H9 (cell line): Measurements from ENCODE around the gene GREB1L. TPM values are rescaled to one million over a fixed set of nuclear protein-coding genes. Genes with fewer than 3 reads are reported as not detected.

Experiments
- DNase-seq: peaks from one replicate; pipeline ENCODE4 v3.0.0-alpha.2; 2017
- H2AFZ ChIP-seq: one replicate; pipeline ENCODE4 v1.6.1; 2013; ENCODE audit warnings: mild to moderate bottlenecking, low read length, control low read depth, moderate library complexity
- H2AK5ac ChIP-seq: 2 replicates; pipeline ENCODE4 v1.6.1; 2013; ENCODE audit warnings: low read length, control low read depth, mixed read lengths; ENCODE audit not compliant: insufficient read length
- H2BK120ac ChIP-seq: one replicate; pipeline ENCODE4 v1.6.1; 2013; ENCODE audit warnings: low read depth, mild to moderate bottlenecking, low read length, control low read depth, inconsistent platforms; ENCODE audit not compliant: poor library complexity, severe bottlenecking
- H2BK12ac ChIP-seq: 2 replicates; pipeline ENCODE4 v1.6.1; 2013; ENCODE audit warnings: low read length, control low read depth, mixed read lengths, low read depth; ENCODE audit not compliant: insufficient read length
- H2BK15ac ChIP-seq: 2 replicates; pipeline ENCODE4 v1.6.1; 2013; ENCODE audit warnings: low read depth, low read length, control low read depth
- H2BK20ac ChIP-seq: one replicate; pipeline ENCODE4 v1.6.1; 2013; ENCODE audit warnings: low read depth, mild to moderate bottlenecking, low read length, control low read depth, inconsistent platforms; ENCODE audit not compliant: poor library complexity, severe bottlenecking
- H2BK5ac ChIP-seq: 2 replicates; pipeline ENCODE4 v1.6.1; 2013; ENCODE audit warnings: low read length, control low read depth, mixed read lengths; ENCODE audit not compliant: insufficient read length
- H3K14ac ChIP-seq: 2 replicates; pipeline ENCODE4 v1.6.1; 2013; ENCODE audit warnings: low read length, control low read depth; ENCODE audit not compliant: insufficient read depth
- H3K18ac ChIP-seq: 2 replicates; pipeline ENCODE4 v1.6.1; 2013; ENCODE audit warnings: low read depth, mild to moderate bottlenecking, mixed read lengths, low read length, control low read depth; ENCODE audit not compliant: insufficient read length
- H3K23ac ChIP-seq: 2 replicates; pipeline ENCODE4 v1.6.1; 2013; ENCODE audit warnings: low read length, control low read depth, mixed read lengths, low read depth; ENCODE audit not compliant: insufficient read length
- H3K23me2 ChIP-seq: 2 replicates; pipeline ENCODE4 v1.6.1; 2013; ENCODE audit warnings: low read depth, mild to moderate bottlenecking, mixed read lengths, low read length, control low read depth; ENCODE audit not compliant: insufficient read length, poor library complexity, severe bottlenecking
- H3K27ac ChIP-seq: 2 replicates; pipeline ENCODE4 v1.5.1; 2013; ENCODE audit warnings: low read length, control low read depth, mixed read lengths, low read depth; ENCODE audit not compliant: insufficient read length
- H3K27me3 ChIP-seq: 2 replicates; pipeline ENCODE4 v1.6.1; 2013; ENCODE audit warnings: low read length, control low read depth, inconsistent platforms; ENCODE audit not compliant: insufficient read depth
- H3K4ac ChIP-seq: 2 replicates; pipeline ENCODE4 v1.6.1; 2013; ENCODE audit warnings: low read depth, mild to moderate bottlenecking, control low read depth, inconsistent platforms, low read length, moderate library complexity
- H3K4me1 ChIP-seq: 2 replicates; pipeline ENCODE4 v1.6.1; 2013; ENCODE audit warnings: low read length, control low read depth, inconsistent platforms; ENCODE audit not compliant: insufficient read depth
- H3K4me2 ChIP-seq: 2 replicates; pipeline ENCODE4 v1.6.1; 2013; ENCODE audit warnings: low read length, control low read depth, mixed read lengths; ENCODE audit not compliant: insufficient read length, insufficient read depth
- H3K56ac ChIP-seq: 2 replicates; pipeline ENCODE4 v1.6.1; 2013; ENCODE audit warnings: low read depth, mild to moderate bottlenecking, mixed read lengths, low read length, control low read depth; ENCODE audit not compliant: insufficient read length
- H3K79me1 ChIP-seq: 2 replicates; pipeline ENCODE4 v1.6.1; 2013; ENCODE audit warnings: low read depth, mild to moderate bottlenecking, moderate library complexity, low read length, control low read depth, inconsistent platforms; ENCODE audit not compliant: insufficient read depth, poor library complexity, severe bottlenecking
- H3K79me2 ChIP-seq: 2 replicates; pipeline ENCODE4 v1.6.1; 2013; ENCODE audit warnings: low read length, control low read depth, inconsistent platforms; ENCODE audit not compliant: insufficient read depth
- H3K9ac ChIP-seq: 2 replicates; pipeline ENCODE4 v1.6.1; 2013; ENCODE audit warnings: low read length, control low read depth, mixed read lengths; ENCODE audit not compliant: insufficient read length; ENCODE audit errors: extremely low read depth
- H3K9me3 ChIP-seq: one replicate; pipeline ENCODE4 v1.6.1; 2013; ENCODE audit warnings: low read depth, low read length, inconsistent platforms; ENCODE audit not compliant: control insufficient read depth
- H3T11ph ChIP-seq: one replicate; pipeline ENCODE4 v1.6.1; 2013; ENCODE audit warnings: mild to moderate bottlenecking, low read length, control low read depth, inconsistent platforms
- H4K20me1 ChIP-seq: one replicate; pipeline ENCODE4 v1.6.1; 2013; ENCODE audit not compliant: control insufficient read depth, insufficient read length, insufficient read depth
- H4K5ac ChIP-seq: 2 replicates; pipeline ENCODE4 v1.6.1; 2013; ENCODE audit warnings: low read depth, mild to moderate bottlenecking, mixed read lengths, low read length, control low read depth; ENCODE audit not compliant: insufficient read length
- H4K8ac ChIP-seq: replicated peaks from 2 replicates; pipeline ENCODE4 v1.6.1; 2013; ENCODE audit warnings: low read length, control low read depth, mixed read lengths, low read depth; ENCODE audit not compliant: insufficient read length
- H4K91ac ChIP-seq: 2 replicates; pipeline ENCODE4 v1.6.1; 2013; ENCODE audit warnings: low read depth, mild to moderate bottlenecking, moderate library complexity, mixed read lengths, low read length, control low read depth; ENCODE audit not compliant: insufficient read length
- H3K27ac Mint-ChIP-seq, 3 experiments: 2 replicates in 2 of 3; 3 replicates in 1 of 3; pipeline ENCODE4 v1.8.0; 2020 to 2021; ENCODE audit warnings: mixed read lengths in 3 of 3, mild to moderate bottlenecking in 1 of 3, moderate library complexity in 1 of 3
- H3K27me3 Mint-ChIP-seq: 2 replicates; pipeline ENCODE4 v1.8.0; 2021; ENCODE audit warnings: low read depth, mild to moderate bottlenecking, moderate library complexity, mixed read lengths
- H3K36me3 Mint-ChIP-seq, 3 experiments: 2 replicates in 2 of 3; 3 replicates in 1 of 3; pipeline ENCODE4 v1.8.0; 2020 to 2021; ENCODE audit warnings: low read depth in 3 of 3, mixed read lengths in 3 of 3; ENCODE audit not compliant: insufficient read depth in 1 of 3
- H3K4me1 Mint-ChIP-seq, 2 experiments: 2 replicates each; pipeline ENCODE4 v1.8.0; 2020; ENCODE audit warnings: mixed read lengths in 2 of 2
- H3K4me3 Mint-ChIP-seq, 2 experiments: 2 replicates in 1 of 2; 3 replicates in 1 of 2; pipeline ENCODE4 v1.8.0; 2020 to 2021; ENCODE audit warnings: mild to moderate bottlenecking in 2 of 2, mixed read lengths in 2 of 2, moderate library complexity in 1 of 2
- H3K9me3 Mint-ChIP-seq, 2 experiments: 2 replicates in 1 of 2; 3 replicates in 1 of 2; pipeline ENCODE4 v1.8.0; 2020; ENCODE audit warnings: mild to moderate bottlenecking in 2 of 2, mixed read lengths in 2 of 2, moderate library complexity in 1 of 2
- WGBS: extraction: QIAGEN DNeasy Blood & Tissue Kit; methylation state at CpG from one replicate; pipeline ENCODE4 v1.1.7; 2013; ENCODE audit warnings: missing lambda C conversion rate, low lambda C conversion rate, mixed read lengths; ENCODE audit not compliant: insufficient read length; ENCODE audit errors: extremely low coverage; 5-methylcytosine and 5-hydroxymethylcytosine counted together
- total RNA-seq: library from RNA; stranded (reverse); gene quantifications from 2 replicates; pipeline ENCODE4 v1.2.1, GENCODE V29; 2021
- TF ChIP-seq, protein P1 (sequence below): fragments of 200-600 bp; sonication (generic); conservative IDR thresholded peaks from 3 replicates; pipeline ENCODE4 v1.8.0; 2021; ENCODE audit warnings: antibody characterized with exemption, mild to moderate bottlenecking

GREB1L gene
- total RNA-seq, 1 experiment from 2014 or later, result 2.7 TPM

DNA sequence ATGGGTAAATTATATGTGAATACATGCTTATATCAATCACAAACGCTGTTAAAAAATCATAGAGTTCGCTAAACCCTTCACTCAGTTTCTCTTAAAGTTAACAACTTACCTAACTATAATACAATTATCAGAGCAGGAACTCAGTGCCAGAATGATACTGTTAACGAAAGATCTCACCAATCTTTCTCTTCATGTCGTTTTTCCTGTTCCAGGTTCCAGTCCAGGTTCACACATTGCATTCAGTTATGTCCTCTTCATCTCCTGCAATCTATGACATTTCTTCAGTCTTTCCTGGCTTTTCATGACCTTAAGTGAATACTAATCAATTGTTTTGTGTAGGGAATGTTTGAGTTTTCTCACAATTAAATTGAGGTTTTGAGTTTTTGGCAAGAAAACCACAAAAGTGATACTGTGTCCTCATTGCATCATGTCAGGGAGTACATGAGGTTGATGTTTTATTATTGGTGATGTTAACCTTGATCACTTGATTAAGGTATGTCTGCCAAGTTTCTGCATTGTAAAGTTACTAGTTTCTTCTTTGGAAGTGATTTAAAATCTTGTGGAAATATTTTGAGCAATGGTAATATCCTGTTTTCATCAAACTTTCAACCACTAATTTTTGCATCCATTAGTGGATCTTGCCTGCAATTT, 226.6 kb downstream of the GREB1L start:
- no peaks in the 10 kb centered on the region for H3K4me1 ChIP-seq

More for the DNA sequence above, 226.6 kb downstream of the GREB1L start:
- Mint-ChIP-seq H3K27ac (no peak overlapping the region), H3K27me3 (peaks cover 4% of the 10 kb centered on the region; the same call in 1 of the 2 replicates), H3K4me1 (peaks cover 0 to 2% of the 10 kb centered on the region in 2 experiments; a peak in 1 of 4 replicates), H3K4me3 (no peak overlapping the region), H3K9me3 (peaks cover 2% of the 10 kb centered on the region in 2 experiments), H3K36me3 (peaks cover 1 to 9% (median 1%) of the 10 kb centered on the region in 3 experiments; a peak in 2 of 7 replicates)
- Histone ChIP-seq H3K9ac (no peak overlapping the region), H3K4ac (no peak overlapping the region), H2BK20ac (no peak overlapping the region), H2AK5ac (no peak overlapping the region), H2BK12ac (no peak overlapping the region), H3K27ac (no peak overlapping the region), H3K27me3 (no peaks in the 10 kb centered on the region), H2BK5ac (no peak overlapping the region), H2AFZ (no peak overlapping the region), H4K8ac (no peak overlapping the region), H3K23me2 (no peaks in the 10 kb centered on the region), H2BK120ac (no peak overlapping the region), H2BK15ac (no peak overlapping the region), H3K79me1 (no peaks in the 10 kb centered on the region), H3K14ac (no peak overlapping the region), H3K9me3 (no peaks in the 10 kb centered on the region), H4K5ac (no peak overlapping the region), H3T11ph (no peak overlapping the region), H3K56ac (no peak overlapping the region), H3K18ac (no peak overlapping the region), H3K23ac (no peak overlapping the region), H3K79me2 (no peaks in the 10 kb centered on the region), H3K4me2 (no peak overlapping the region), H4K91ac (no peak overlapping the region), H4K20me1 (no peaks in the 10 kb centered on the region)
- no peak for DNase-seq
- no CpG with 5 or more reads among the region's 4 CpGs for WGBS
- TF ChIP-seq, protein P1, sequence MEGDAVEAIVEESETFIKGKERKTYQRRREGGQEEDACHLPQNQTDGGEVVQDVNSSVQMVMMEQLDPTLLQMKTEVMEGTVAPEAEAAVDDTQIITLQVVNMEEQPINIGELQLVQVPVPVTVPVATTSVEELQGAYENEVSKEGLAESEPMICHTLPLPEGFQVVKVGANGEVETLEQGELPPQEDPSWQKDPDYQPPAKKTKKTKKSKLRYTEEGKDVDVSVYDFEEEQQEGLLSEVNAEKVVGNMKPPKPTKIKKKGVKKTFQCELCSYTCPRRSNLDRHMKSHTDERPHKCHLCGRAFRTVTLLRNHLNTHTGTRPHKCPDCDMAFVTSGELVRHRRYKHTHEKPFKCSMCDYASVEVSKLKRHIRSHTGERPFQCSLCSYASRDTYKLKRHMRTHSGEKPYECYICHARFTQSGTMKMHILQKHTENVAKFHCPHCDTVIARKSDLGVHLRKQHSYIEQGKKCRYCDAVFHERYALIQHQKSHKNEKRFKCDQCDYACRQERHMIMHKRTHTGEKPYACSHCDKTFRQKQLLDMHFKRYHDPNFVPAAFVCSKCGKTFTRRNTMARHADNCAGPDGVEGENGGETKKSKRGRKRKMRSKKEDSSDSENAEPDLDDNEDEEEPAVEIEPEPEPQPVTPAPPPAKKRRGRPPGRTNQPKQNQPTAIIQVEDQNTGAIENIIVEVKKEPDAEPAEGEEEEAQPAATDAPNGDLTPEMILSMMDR, result no peak
